ENCODE results near the gene GTPBP6.

Gene GTPBP6

GRCh38 chrX:291411-291901 is 27.1 kb downstream of the GTPBP6 start:
- TF ChIP-seq, protein P1, sequence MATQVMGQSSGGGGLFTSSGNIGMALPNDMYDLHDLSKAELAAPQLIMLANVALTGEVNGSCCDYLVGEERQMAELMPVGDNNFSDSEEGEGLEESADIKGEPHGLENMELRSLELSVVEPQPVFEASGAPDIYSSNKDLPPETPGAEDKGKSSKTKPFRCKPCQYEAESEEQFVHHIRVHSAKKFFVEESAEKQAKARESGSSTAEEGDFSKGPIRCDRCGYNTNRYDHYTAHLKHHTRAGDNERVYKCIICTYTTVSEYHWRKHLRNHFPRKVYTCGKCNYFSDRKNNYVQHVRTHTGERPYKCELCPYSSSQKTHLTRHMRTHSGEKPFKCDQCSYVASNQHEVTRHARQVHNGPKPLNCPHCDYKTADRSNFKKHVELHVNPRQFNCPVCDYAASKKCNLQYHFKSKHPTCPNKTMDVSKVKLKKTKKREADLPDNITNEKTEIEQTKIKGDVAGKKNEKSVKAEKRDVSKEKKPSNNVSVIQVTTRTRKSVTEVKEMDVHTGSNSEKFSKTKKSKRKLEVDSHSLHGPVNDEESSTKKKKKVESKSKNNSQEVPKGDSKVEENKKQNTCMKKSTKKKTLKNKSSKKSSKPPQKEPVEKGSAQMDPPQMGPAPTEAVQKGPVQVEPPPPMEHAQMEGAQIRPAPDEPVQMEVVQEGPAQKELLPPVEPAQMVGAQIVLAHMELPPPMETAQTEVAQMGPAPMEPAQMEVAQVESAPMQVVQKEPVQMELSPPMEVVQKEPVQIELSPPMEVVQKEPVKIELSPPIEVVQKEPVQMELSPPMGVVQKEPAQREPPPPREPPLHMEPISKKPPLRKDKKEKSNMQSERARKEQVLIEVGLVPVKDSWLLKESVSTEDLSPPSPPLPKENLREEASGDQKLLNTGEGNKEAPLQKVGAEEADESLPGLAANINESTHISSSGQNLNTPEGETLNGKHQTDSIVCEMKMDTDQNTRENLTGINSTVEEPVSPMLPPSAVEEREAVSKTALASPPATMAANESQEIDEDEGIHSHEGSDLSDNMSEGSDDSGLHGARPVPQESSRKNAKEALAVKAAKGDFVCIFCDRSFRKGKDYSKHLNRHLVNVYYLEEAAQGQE (IDR thresholded peaks at IDR 0.05; ENCODE audit: low read depth): no peak
- no peak for TF ChIP-seq EGR1 (IDR thresholded peaks at IDR 0.05)
- no peak for TF ChIP-seq USF1 (IDR thresholded peaks at IDR 0.05)
- TF ChIP-seq NFIC (IDR thresholded peaks at IDR 0.05): no peak
- TF ChIP-seq FOXM1 (IDR thresholded peaks at IDR 0.05; ENCODE audit: borderline replicate concordance, low read depth): no peak
- TF ChIP-seq CEBPB (IDR thresholded peaks at IDR 0.05): no peak
- TF ChIP-seq TAF1 (IDR thresholded peaks at IDR 0.05; ENCODE audit: low read depth): no peak
- TF ChIP-seq YY1 (IDR thresholded peaks at IDR 0.05; ENCODE audit: low read depth): no peak

- TF ChIP-seq TCF12 (IDR thresholded peaks at IDR 0.05; ENCODE audit: low read depth) (no peak), FOXM1 (IDR thresholded peaks at IDR 0.05; ENCODE audit: borderline replicate concordance, low read depth) (no peak), ZBTB7A (IDR thresholded peaks at IDR 0.05; ENCODE audit: low read depth) (no peak), TAF1 (IDR thresholded peaks at IDR 0.05; ENCODE audit: low read depth) (no peak), USF1 (IDR thresholded peaks at IDR 0.05) (no peak), NFIC (IDR thresholded peaks at IDR 0.05) (no peak), TEAD4 (IDR thresholded peaks at IDR 0.05) (no peak), EP300 (IDR thresholded peaks at IDR 0.05; ENCODE audit: borderline replicate concordance) (no peak), EGR1 (IDR thresholded peaks at IDR 0.05) (no peak), YY1 (IDR thresholded peaks at IDR 0.05; ENCODE audit: low read depth) (no peak), CEBPB (IDR thresholded peaks at IDR 0.05) (no peak), CREB1 (IDR thresholded peaks at IDR 0.05; ENCODE audit: low read depth) (no peak), RAD21 (IDR thresholded peaks at IDR 0.05; ENCODE audit: low read depth) (no peak)
- TF ChIP-seq, protein P2, sequence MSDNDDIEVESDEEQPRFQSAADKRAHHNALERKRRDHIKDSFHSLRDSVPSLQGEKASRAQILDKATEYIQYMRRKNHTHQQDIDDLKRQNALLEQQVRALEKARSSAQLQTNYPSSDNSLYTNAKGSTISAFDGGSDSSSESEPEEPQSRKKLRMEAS (IDR thresholded peaks at IDR 0.05): no peak
- TF ChIP-seq, protein P1 (IDR thresholded peaks at IDR 0.05; ENCODE audit: low read depth): no peak
Observed at GRCh38 chrX:290476-291166, 28.0 kb downstream of the GTPBP6 start.

DNA sequence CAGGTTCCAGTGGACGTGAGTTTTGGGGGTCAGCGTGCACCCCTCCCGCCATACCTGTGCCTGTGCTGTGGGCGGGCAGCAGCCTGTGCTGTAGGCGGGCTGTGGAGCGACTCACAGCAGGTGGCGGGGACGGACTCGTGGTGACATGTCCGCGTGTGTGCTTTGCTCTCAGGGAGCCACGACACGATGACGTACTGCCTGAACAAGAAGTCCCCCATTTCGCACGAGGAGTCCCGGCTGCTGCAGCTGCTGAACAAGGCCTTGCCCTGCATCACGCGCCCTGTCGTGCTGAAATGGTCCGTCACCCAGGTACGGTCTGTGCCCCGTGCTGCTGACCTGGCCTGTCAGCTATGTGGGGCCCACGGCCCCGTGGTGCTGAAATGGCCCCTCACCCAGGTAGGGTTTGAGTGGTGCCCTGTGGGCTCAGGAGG is 30.0 kb downstream of the GTPBP6 start:
- TF ChIP-seq YY1 (IDR thresholded peaks at IDR 0.05; ENCODE audit: low read depth): no peak
- TF ChIP-seq, protein P2 (IDR thresholded peaks at IDR 0.05): no peak

DNA sequence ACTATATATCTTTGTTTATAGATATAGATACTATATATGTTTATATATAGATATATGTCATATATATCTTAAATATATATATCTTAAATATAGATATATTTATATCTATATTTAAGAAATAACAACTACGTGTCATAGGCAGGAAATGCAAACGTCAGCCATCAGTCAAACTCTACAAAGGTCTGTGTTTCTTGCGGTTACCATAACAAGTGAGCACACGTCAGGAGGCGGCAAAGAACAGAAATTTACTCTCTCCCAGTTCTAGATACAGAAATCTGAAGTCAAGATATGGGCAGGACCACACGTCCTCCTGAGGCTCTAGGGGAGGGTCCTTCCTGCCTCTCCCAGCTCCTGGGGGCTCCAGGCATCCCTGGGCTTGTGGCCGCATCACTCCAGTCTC is 30.9 kb downstream of the GTPBP6 start:
- no peak for TF ChIP-seq CEBPB (IDR thresholded peaks at IDR 0.05)
- no peak for TF ChIP-seq NFIC (IDR thresholded peaks at IDR 0.05)
- TF ChIP-seq TEAD4 (IDR thresholded peaks at IDR 0.05): no peak
- no peak for TF ChIP-seq EGR1 (IDR thresholded peaks at IDR 0.05)
- no peak for TF ChIP-seq FOXM1 (IDR thresholded peaks at IDR 0.05; ENCODE audit: borderline replicate concordance, low read depth)
- no peak for TF ChIP-seq YY1 (IDR thresholded peaks at IDR 0.05; ENCODE audit: low read depth)

GRCh38 chrX:285076-285677 is 33.4 kb downstream of the GTPBP6 start:
- TF ChIP-seq RAD21 (IDR thresholded peaks at IDR 0.05; ENCODE audit: low read depth) (no peak), CEBPB (IDR thresholded peaks at IDR 0.05) (no peak), NFIC (IDR thresholded peaks at IDR 0.05) (no peak), TAF1 (IDR thresholded peaks at IDR 0.05; ENCODE audit: low read depth) (no peak), YY1 (IDR thresholded peaks at IDR 0.05; ENCODE audit: low read depth) (no peak)
- TF ChIP-seq, protein P2 (IDR thresholded peaks at IDR 0.05): no peak
